ENCODE results near the gene PWP2.

The PWP2 gene

GRCh38 chr21:44059710-44060109 is 47.5 kb upstream of the PWP2 start:
- peaks cover 42% of the 10 kb centered on the region for H3K79me1 ChIP-seq (replicated peaks; ENCODE audit: low read length, poor library complexity, severe bottlenecking)
- no peak overlapping the region for H3K27ac ChIP-seq (ENCODE audit: low read length, poor library complexity, severe bottlenecking)
- no peak overlapping the region for H3K14ac ChIP-seq (ENCODE audit: low read length in 2 of 2)
- no peak for DNase-seq
- no peak overlapping the region for H4K8ac ChIP-seq (ENCODE audit: low read length)
- H4K91ac ChIP-seq (ENCODE audit: low read length), result no peak overlapping the region
- H3K36me3 ChIP-seq (ENCODE audit: control insufficient read depth in 1 of 2, insufficient read depth in 2 of 2, low read depth in 1 of 2, low read length in 2 of 2), result peaks cover 56 to 77% of the 10 kb centered on the region in 2 experiments
- no peak overlapping the region for H3K18ac ChIP-seq (ENCODE audit: low read depth in 1 of 2, low read length in 2 of 2)
- H2AK5ac ChIP-seq (ENCODE audit: low read length, severe bottlenecking), result no peak overlapping the region
- no peak overlapping the region for H2BK5ac ChIP-seq (ENCODE audit: low read depth, low read length, poor library complexity, severe bottlenecking)
- no peak overlapping the region for H3K4ac ChIP-seq (ENCODE audit: low read depth in 1 of 2, low read length in 2 of 2)
- H3K4me3 ChIP-seq (ENCODE audit: insufficient read depth in 1 of 2, low read depth in 1 of 2, low read length in 2 of 2), result no peak overlapping the region
- no peak overlapping the region for H3K4me2 ChIP-seq (ENCODE audit: low read length, poor library complexity, severe bottlenecking)
- H2AFZ ChIP-seq (ENCODE audit: low read depth, low read length), result no peak overlapping the region
- no peak overlapping the region for H2BK120ac ChIP-seq (ENCODE audit: low read depth, low read length)
- no peak overlapping the region for H2BK15ac ChIP-seq (ENCODE audit: low read depth, poor library complexity, severe bottlenecking)
- no peaks in the 10 kb centered on the region for H3K9me3 ChIP-seq (ENCODE audit: control insufficient read depth, low read length)
- no peaks in the 10 kb centered on the region for H3K27me3 ChIP-seq (ENCODE audit: control insufficient read depth in 1 of 2, insufficient read depth in 1 of 2, low read length in 2 of 2)
- no peak overlapping the region for H2BK12ac ChIP-seq (ENCODE audit: low read length in 2 of 2)
- H3K9ac ChIP-seq (ENCODE audit: low read length), result no peak overlapping the region
- H3K23ac ChIP-seq (ENCODE audit: low read length in 2 of 2), result no peak overlapping the region
- peaks cover 12% of the 10 kb centered on the region for H3K4me1 ChIP-seq (ENCODE audit: control insufficient read depth, insufficient read depth, low read depth, low read length)
- WGBS, result 98% methylated on average over 4 of the region's 4 CpGs

GRCh38 chr21:44062380-44062779 is 44.8 kb upstream of the PWP2 start:
- DNase-seq, result no peak
- H3K4me3 ChIP-seq (ENCODE audit: insufficient read depth in 1 of 2, low read depth in 1 of 2, low read length in 2 of 2), result no peak overlapping the region
- H3K36me3 ChIP-seq (ENCODE audit: control insufficient read depth in 1 of 2, insufficient read depth in 2 of 2, low read depth in 1 of 2, low read length in 2 of 2), result peaks cover 60 to 76% of the 10 kb centered on the region in 2 experiments
- no peak overlapping the region for H3K4me2 ChIP-seq (ENCODE audit: low read length, poor library complexity, severe bottlenecking)
- no peaks in the 10 kb centered on the region for H3K9me3 ChIP-seq (ENCODE audit: control insufficient read depth, low read length)
- H3K79me1 ChIP-seq (replicated peaks; ENCODE audit: low read length, poor library complexity, severe bottlenecking), result peaks cover 47% of the 10 kb centered on the region
- WGBS, result 96% methylated on average over 7 of the region's 7 CpGs
- H3K4me1 ChIP-seq (ENCODE audit: control insufficient read depth, insufficient read depth, low read depth, low read length), result peaks cover 7% of the 10 kb centered on the region
- H3K23ac ChIP-seq (ENCODE audit: low read length in 2 of 2), result no peak overlapping the region
- no peak overlapping the region for H2AFZ ChIP-seq (ENCODE audit: low read depth, low read length)
- H3K27ac ChIP-seq (ENCODE audit: low read length, poor library complexity, severe bottlenecking), result no peak overlapping the region
- H2BK15ac ChIP-seq (ENCODE audit: low read depth, poor library complexity, severe bottlenecking), result no peak overlapping the region
- no peak overlapping the region for H3K4ac ChIP-seq (ENCODE audit: low read depth in 1 of 2, low read length in 2 of 2)
- H2AK5ac ChIP-seq (ENCODE audit: low read length, severe bottlenecking), result no peak overlapping the region
- no peak overlapping the region for H2BK12ac ChIP-seq (ENCODE audit: low read length in 2 of 2)
- H4K8ac ChIP-seq (ENCODE audit: low read length), result no peak overlapping the region
- no peak overlapping the region for H3K9ac ChIP-seq (ENCODE audit: low read length)
- no peak overlapping the region for H2BK5ac ChIP-seq (ENCODE audit: low read depth, low read length, poor library complexity, severe bottlenecking)
- H3K18ac ChIP-seq (ENCODE audit: low read depth in 1 of 2, low read length in 2 of 2), result no peak overlapping the region
- H3K14ac ChIP-seq (ENCODE audit: low read length in 2 of 2), result no peak overlapping the region
- H3K27me3 ChIP-seq (ENCODE audit: control insufficient read depth in 1 of 2, insufficient read depth in 1 of 2, low read length in 2 of 2), result no peaks in the 10 kb centered on the region
- no peak overlapping the region for H2BK120ac ChIP-seq (ENCODE audit: low read depth, low read length)
- no peak overlapping the region for H4K91ac ChIP-seq (ENCODE audit: low read length)

- H3K9ac ChIP-seq (ENCODE audit: low read length), result no peak overlapping the region
- H3K79me1 ChIP-seq (replicated peaks; ENCODE audit: low read length, poor library complexity, severe bottlenecking), result peaks cover 47% of the 10 kb centered on the region
- no peaks in the 10 kb centered on the region for H3K9me3 ChIP-seq (ENCODE audit: control insufficient read depth, low read length)
- H3K4ac ChIP-seq (ENCODE audit: low read depth in 1 of 2, low read length in 2 of 2), result no peak overlapping the region
- 97% methylated on average over 19 of the region's 19 CpGs for WGBS
- H3K4me2 ChIP-seq (ENCODE audit: low read length, poor library complexity, severe bottlenecking), result no peak overlapping the region
- no peaks in the 10 kb centered on the region for H3K27me3 ChIP-seq (ENCODE audit: control insufficient read depth in 1 of 2, insufficient read depth in 1 of 2, low read length in 2 of 2)
- H2AFZ ChIP-seq (ENCODE audit: low read depth, low read length), result no peak overlapping the region
- H3K23ac ChIP-seq (ENCODE audit: low read length in 2 of 2), result no peak overlapping the region
- no peak overlapping the region for H2BK120ac ChIP-seq (ENCODE audit: low read depth, low read length)
- no peak overlapping the region for H4K91ac ChIP-seq (ENCODE audit: low read length)
- peaks cover 56 to 69% of the 10 kb centered on the region in 2 experiments for H3K36me3 ChIP-seq (ENCODE audit: control insufficient read depth in 1 of 2, insufficient read depth in 2 of 2, low read depth in 1 of 2, low read length in 2 of 2)
- peak overlapping the region; percentile 32 for H4K8ac ChIP-seq (ENCODE audit: low read length)
- H3K27ac ChIP-seq (ENCODE audit: low read length, poor library complexity, severe bottlenecking), result no peak overlapping the region
- H3K18ac ChIP-seq (ENCODE audit: low read depth in 1 of 2, low read length in 2 of 2), result no peak overlapping the region
- H3K4me3 ChIP-seq (ENCODE audit: insufficient read depth in 1 of 2, low read depth in 1 of 2, low read length in 2 of 2), result no peak overlapping the region
- no peak overlapping the region for H2AK5ac ChIP-seq (ENCODE audit: low read length, severe bottlenecking)
- H3K4me1 ChIP-seq (ENCODE audit: control insufficient read depth, insufficient read depth, low read depth, low read length), result peaks cover 7% of the 10 kb centered on the region
- DNase-seq, result no peak
- no peak overlapping the region for H2BK15ac ChIP-seq (ENCODE audit: low read depth, poor library complexity, severe bottlenecking)
- no peak overlapping the region for H3K14ac ChIP-seq (ENCODE audit: low read length in 2 of 2)
- no peak overlapping the region for H2BK12ac ChIP-seq (ENCODE audit: low read length in 2 of 2)
- no peak overlapping the region for H2BK5ac ChIP-seq (ENCODE audit: low read depth, low read length, poor library complexity, severe bottlenecking)
Measured at GRCh38 chr21:44063151-44063912, 43.9 kb upstream of the PWP2 start.

GRCh38 chr21:44064852-44065403 is 42.3 kb upstream of the PWP2 start:
- H3K36me3 ChIP-seq (ENCODE audit: control insufficient read depth in 1 of 2, insufficient read depth in 2 of 2, low read depth in 1 of 2, low read length in 2 of 2), result peaks cover 50 to 64% of the 10 kb centered on the region in 2 experiments
- H3K9ac ChIP-seq (ENCODE audit: low read length), result no peak overlapping the region
- H3K4ac ChIP-seq (ENCODE audit: low read depth in 1 of 2, low read length in 2 of 2), result no peak overlapping the region
- no peak overlapping the region for H2BK15ac ChIP-seq (ENCODE audit: low read depth, poor library complexity, severe bottlenecking)
- no peaks in the 10 kb centered on the region for H3K27me3 ChIP-seq (ENCODE audit: control insufficient read depth in 1 of 2, insufficient read depth in 1 of 2, low read length in 2 of 2)
- H2AK5ac ChIP-seq (ENCODE audit: low read length, severe bottlenecking), result no peak overlapping the region
- H2AFZ ChIP-seq (ENCODE audit: low read depth, low read length), result no peak overlapping the region
- H3K9me3 ChIP-seq (ENCODE audit: control insufficient read depth, low read length), result no peaks in the 10 kb centered on the region
- no peak overlapping the region for H3K18ac ChIP-seq (ENCODE audit: low read depth in 1 of 2, low read length in 2 of 2)
- H4K8ac ChIP-seq (ENCODE audit: low read length), result no peak overlapping the region
- H3K27ac ChIP-seq (ENCODE audit: low read length, poor library complexity, severe bottlenecking), result no peak overlapping the region
- peaks cover 4% of the 10 kb centered on the region for H3K4me1 ChIP-seq (ENCODE audit: control insufficient read depth, insufficient read depth, low read depth, low read length)
- H3K4me3 ChIP-seq (ENCODE audit: insufficient read depth in 1 of 2, low read depth in 1 of 2, low read length in 2 of 2), result no peak overlapping the region
- H3K14ac ChIP-seq (ENCODE audit: low read length in 2 of 2), result no peak overlapping the region
- no peak overlapping the region for H2BK120ac ChIP-seq (ENCODE audit: low read depth, low read length)
- WGBS, result 95% methylated on average over 13 of the region's 13 CpGs
- no peak overlapping the region for H2BK5ac ChIP-seq (ENCODE audit: low read depth, low read length, poor library complexity, severe bottlenecking)
- H4K91ac ChIP-seq (ENCODE audit: low read length), result no peak overlapping the region
- H2BK12ac ChIP-seq (ENCODE audit: low read length in 2 of 2), result no peak overlapping the region
- H3K79me1 ChIP-seq (replicated peaks; ENCODE audit: low read length, poor library complexity, severe bottlenecking), result peaks cover 39% of the 10 kb centered on the region
- no peak overlapping the region for H3K23ac ChIP-seq (ENCODE audit: low read length in 2 of 2)
- H3K4me2 ChIP-seq (ENCODE audit: low read length, poor library complexity, severe bottlenecking), result no peak overlapping the region
- DNase-seq, result no peak
